ENCODE data around the gene RALGDS.

- TF ChIP-seq EP300 (IDR thresholded peaks at IDR 0.05; ENCODE audit: low read length), result no peak
- TF ChIP-seq ZHX1 (conservative IDR thresholded peaks at IDR 0.05; ENCODE audit: low read length), result no peak
- TF ChIP-seq KAT8 (IDR thresholded peaks at IDR 0.05; ENCODE audit: low read depth), result no peak
- no peak for TF ChIP-seq GATAD2A (IDR thresholded peaks at IDR 0.05)
Observed at GRCh38 chr9:133153227-133154096, 32.4 kb upstream of the RALGDS start.
